ENCODE results near the gene NKTR.

DNA sequence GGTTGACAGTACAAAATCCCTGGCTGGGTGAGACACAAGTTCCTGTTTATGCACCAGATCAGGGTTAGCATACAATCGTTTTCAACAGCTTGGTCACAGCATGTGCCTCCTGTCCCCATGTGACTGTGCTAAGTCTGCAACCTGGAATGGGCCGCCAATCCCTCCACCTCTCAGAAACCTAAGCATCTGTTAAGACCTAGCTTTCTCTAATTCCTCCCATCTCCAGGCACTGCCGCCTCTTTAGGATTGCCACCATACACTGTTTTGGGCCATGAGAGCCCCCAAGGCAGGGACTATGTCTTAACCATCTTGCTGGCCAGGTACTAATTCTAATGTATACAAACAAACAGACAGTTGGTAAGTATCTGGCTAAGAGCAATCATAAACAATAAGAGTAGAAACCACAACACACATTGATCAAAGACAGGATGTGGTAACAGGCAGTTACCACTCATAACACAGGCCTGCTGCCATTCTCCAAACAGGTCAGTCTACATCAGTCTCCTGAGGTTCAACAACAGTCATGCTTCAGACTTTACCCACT, 44.3 kb upstream of the NKTR start:
- TF ChIP-seq, protein P1, sequence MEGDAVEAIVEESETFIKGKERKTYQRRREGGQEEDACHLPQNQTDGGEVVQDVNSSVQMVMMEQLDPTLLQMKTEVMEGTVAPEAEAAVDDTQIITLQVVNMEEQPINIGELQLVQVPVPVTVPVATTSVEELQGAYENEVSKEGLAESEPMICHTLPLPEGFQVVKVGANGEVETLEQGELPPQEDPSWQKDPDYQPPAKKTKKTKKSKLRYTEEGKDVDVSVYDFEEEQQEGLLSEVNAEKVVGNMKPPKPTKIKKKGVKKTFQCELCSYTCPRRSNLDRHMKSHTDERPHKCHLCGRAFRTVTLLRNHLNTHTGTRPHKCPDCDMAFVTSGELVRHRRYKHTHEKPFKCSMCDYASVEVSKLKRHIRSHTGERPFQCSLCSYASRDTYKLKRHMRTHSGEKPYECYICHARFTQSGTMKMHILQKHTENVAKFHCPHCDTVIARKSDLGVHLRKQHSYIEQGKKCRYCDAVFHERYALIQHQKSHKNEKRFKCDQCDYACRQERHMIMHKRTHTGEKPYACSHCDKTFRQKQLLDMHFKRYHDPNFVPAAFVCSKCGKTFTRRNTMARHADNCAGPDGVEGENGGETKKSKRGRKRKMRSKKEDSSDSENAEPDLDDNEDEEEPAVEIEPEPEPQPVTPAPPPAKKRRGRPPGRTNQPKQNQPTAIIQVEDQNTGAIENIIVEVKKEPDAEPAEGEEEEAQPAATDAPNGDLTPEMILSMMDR (IDR thresholded peaks at IDR 0.05), result no peak
- peak in 1 of 4 donors; percentile 2 for TF ChIP-seq POLR2A (IDR thresholded peaks at IDR 0.05)

Measured in esophagus squamous epithelium (tissue), 4 donors.